ENCODE results near the gene TUBGCP3.

Gene TUBGCP3

GRCh38 chr13:112626124-112626523 is 38.2 kb upstream of the TUBGCP3 start:
- H3K9ac ChIP-seq (ENCODE audit: low read depth, low read length) = no peak overlapping the region
- no peaks in the 10 kb centered on the region for H3K27me3 ChIP-seq (ENCODE audit: insufficient read depth, low read length)
- no peak overlapping the region for H3K4me3 ChIP-seq (ENCODE audit: low read length)
- H3K27ac ChIP-seq (ENCODE audit: low read depth, low read length) = no peak overlapping the region
- H3K36me3 ChIP-seq (ENCODE audit: insufficient read depth, low read length) = no peaks in the 10 kb centered on the region
- 81% methylated on average over 8 of the region's 8 CpGs for WGBS
- no peaks in the 10 kb centered on the region for H3K4me1 ChIP-seq (ENCODE audit: insufficient read depth, low read length)
- H3K9me3 ChIP-seq (ENCODE audit: insufficient read depth, low read depth, low read length) = no peaks in the 10 kb centered on the region

DNA sequence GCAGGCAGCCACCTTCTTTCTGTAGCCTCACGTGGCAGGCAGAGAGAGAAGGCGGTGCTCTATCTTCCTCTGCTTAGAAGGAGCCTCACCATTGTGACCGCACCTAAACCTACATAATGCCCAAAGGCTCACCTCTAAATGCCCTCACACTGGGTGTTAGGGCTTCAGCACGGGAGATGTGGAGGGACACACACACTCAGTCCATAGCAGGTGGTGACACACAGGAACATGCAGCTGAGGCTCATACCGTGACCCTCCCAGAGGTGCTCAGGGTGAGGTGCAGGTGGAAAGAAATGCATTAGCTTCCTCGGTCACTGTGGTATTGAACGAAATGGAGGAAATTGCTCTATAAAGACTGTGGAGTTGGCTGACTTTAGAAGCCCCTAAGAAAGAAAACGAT is 37.7 kb upstream of the TUBGCP3 start:
- Histone ChIP-seq H3K4me3 (ENCODE audit: low read length) (no peak overlapping the region), H3K9ac (ENCODE audit: low read depth, low read length) (no peak overlapping the region), H3K4me1 (ENCODE audit: insufficient read depth, low read length) (no peaks in the 10 kb centered on the region), H3K27ac (ENCODE audit: low read depth, low read length) (no peak overlapping the region), H3K36me3 (ENCODE audit: insufficient read depth, low read length) (no peaks in the 10 kb centered on the region), H3K9me3 (ENCODE audit: insufficient read depth, low read depth, low read length) (no peaks in the 10 kb centered on the region), H3K27me3 (ENCODE audit: insufficient read depth, low read length) (no peaks in the 10 kb centered on the region)
- 78% methylated on average over 8 of the region's 8 CpGs for WGBS

DNA sequence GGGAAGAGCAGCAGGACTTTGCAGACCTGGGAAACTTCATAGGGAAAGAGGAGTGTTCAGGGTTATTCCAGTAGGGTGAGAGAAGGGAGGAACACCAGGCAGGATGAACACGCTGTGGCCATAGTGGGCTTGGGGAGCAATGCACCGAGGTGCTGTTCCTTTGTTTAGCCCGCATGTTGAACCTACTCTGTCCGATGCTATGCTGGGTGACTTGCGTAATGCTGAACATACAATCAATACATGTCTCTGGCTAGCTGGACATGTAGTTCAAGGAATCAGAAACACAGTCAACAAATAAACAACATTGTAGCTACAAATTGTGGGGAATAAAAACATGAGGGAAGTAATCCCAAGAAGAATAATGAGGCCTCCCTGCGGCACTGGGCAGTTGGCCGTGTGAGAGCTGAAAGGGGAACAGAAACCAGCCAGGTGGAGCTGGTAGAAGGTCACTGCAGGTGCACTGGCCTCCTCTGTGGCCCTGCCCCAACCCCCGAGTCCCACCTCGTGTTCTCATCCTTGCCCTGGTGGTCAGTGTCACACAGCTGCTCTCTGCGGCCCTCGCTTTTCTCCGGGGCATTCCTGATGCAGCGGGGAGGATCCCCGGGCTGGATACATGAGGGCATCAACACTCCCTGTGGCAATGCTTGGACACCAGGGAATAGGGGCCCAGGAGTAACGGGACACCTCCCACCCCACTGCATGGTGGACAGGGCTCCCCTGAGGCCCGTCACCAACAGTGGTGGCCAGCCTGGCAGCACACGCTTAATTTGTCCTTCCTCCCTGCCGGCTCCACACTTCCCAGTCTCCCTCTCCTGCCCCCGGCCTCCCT is 36.9 kb upstream of the TUBGCP3 start:
- Histone ChIP-seq H3K27ac (ENCODE audit: low read depth, low read length) (no peak overlapping the region), H3K9ac (ENCODE audit: low read depth, low read length) (no peak overlapping the region), H3K4me3 (ENCODE audit: low read length) (no peak overlapping the region), H3K27me3 (ENCODE audit: insufficient read depth, low read length) (no peaks in the 10 kb centered on the region), H3K9me3 (ENCODE audit: insufficient read depth, low read depth, low read length) (no peaks in the 10 kb centered on the region), H3K4me1 (ENCODE audit: insufficient read depth, low read length) (no peaks in the 10 kb centered on the region), H3K36me3 (ENCODE audit: insufficient read depth, low read length) (no peaks in the 10 kb centered on the region)
- WGBS = 91% methylated on average over 19 of the region's 19 CpGs

DNA sequence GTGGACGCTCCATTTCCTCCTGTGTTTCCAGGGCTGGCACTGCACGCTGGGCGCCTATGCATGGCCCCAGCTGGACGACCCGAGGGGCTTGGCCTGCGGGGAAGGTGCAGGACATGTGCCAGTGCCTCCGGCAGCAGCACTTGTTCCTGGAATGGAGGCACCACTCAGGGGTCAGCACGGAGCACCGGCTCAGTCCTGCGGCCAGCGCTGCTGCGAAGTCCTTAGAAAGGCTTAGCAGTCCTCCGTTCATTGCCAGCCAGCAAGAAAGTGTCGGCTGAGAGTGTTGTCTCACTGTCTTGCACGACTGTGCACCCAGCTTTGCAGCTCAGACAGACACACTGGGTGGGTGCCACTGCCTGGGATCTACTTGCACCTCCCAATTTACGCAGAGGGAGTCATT is 36.1 kb upstream of the TUBGCP3 start:
- H3K4me1 ChIP-seq (ENCODE audit: insufficient read depth, low read length) = no peaks in the 10 kb centered on the region
- H3K27ac ChIP-seq (ENCODE audit: low read depth, low read length) = no peak overlapping the region
- WGBS = 90% methylated on average over 16 of the region's 16 CpGs
- no peak overlapping the region for H3K9ac ChIP-seq (ENCODE audit: low read depth, low read length)
- H3K27me3 ChIP-seq (ENCODE audit: insufficient read depth, low read length) = no peaks in the 10 kb centered on the region
- no peaks in the 10 kb centered on the region for H3K9me3 ChIP-seq (ENCODE audit: insufficient read depth, low read depth, low read length)
- no peaks in the 10 kb centered on the region for H3K36me3 ChIP-seq (ENCODE audit: insufficient read depth, low read length)
- no peak overlapping the region for H3K4me3 ChIP-seq (ENCODE audit: low read length)

GRCh38 chr13:112623051-112623711 is 35.2 kb upstream of the TUBGCP3 start:
- Histone ChIP-seq H3K27me3 (ENCODE audit: insufficient read depth, low read length) (no peaks in the 10 kb centered on the region), H3K36me3 (ENCODE audit: insufficient read depth, low read length) (no peaks in the 10 kb centered on the region), H3K4me3 (ENCODE audit: low read length) (no peak overlapping the region), H3K27ac (ENCODE audit: low read depth, low read length) (no peak overlapping the region), H3K9ac (ENCODE audit: low read depth, low read length) (no peak overlapping the region), H3K4me1 (ENCODE audit: insufficient read depth, low read length) (no peaks in the 10 kb centered on the region), H3K9me3 (ENCODE audit: insufficient read depth, low read depth, low read length) (no peaks in the 10 kb centered on the region)
- 89% methylated on average over 17 of the region's 17 CpGs for WGBS

GRCh38 chr13:112622375-112622774 is 34.4 kb upstream of the TUBGCP3 start:
- H3K9me3 ChIP-seq (ENCODE audit: insufficient read depth, low read depth, low read length) = no peaks in the 10 kb centered on the region
- no peak overlapping the region for H3K4me3 ChIP-seq (ENCODE audit: low read length)
- no peaks in the 10 kb centered on the region for H3K36me3 ChIP-seq (ENCODE audit: insufficient read depth, low read length)
- 81% methylated on average over 7 of the region's 7 CpGs for WGBS
- H3K9ac ChIP-seq (ENCODE audit: low read depth, low read length) = no peak overlapping the region
- no peaks in the 10 kb centered on the region for H3K27me3 ChIP-seq (ENCODE audit: insufficient read depth, low read length)
- no peaks in the 10 kb centered on the region for H3K4me1 ChIP-seq (ENCODE audit: insufficient read depth, low read length)
- no peak overlapping the region for H3K27ac ChIP-seq (ENCODE audit: low read depth, low read length)

GRCh38 chr13:112619730-112620631 is 32.0 kb upstream of the TUBGCP3 start:
- H3K36me3 ChIP-seq (ENCODE audit: insufficient read depth, low read length) = no peaks in the 10 kb centered on the region
- H3K4me3 ChIP-seq (ENCODE audit: low read length) = peak overlapping the region; percentile 54
- no peak overlapping the region for H3K9ac ChIP-seq (ENCODE audit: low read depth, low read length)
- H3K27ac ChIP-seq (ENCODE audit: low read depth, low read length) = no peak overlapping the region
- no peaks in the 10 kb centered on the region for H3K9me3 ChIP-seq (ENCODE audit: insufficient read depth, low read depth, low read length)
- no peaks in the 10 kb centered on the region for H3K27me3 ChIP-seq (ENCODE audit: insufficient read depth, low read length)
- 58% methylated on average over 23 of the region's 24 CpGs for WGBS
- H3K4me1 ChIP-seq (ENCODE audit: insufficient read depth, low read length) = no peaks in the 10 kb centered on the region

GRCh38 chr13:112618501-112618900 is 30.5 kb upstream of the TUBGCP3 start:
- H3K27me3 ChIP-seq (ENCODE audit: insufficient read depth, low read length) = no peaks in the 10 kb centered on the region
- no peak overlapping the region for H3K27ac ChIP-seq (ENCODE audit: low read depth, low read length)
- H3K4me1 ChIP-seq (ENCODE audit: insufficient read depth, low read length) = no peaks in the 10 kb centered on the region
- H3K36me3 ChIP-seq (ENCODE audit: insufficient read depth, low read length) = no peaks in the 10 kb centered on the region
- H3K9ac ChIP-seq (ENCODE audit: low read depth, low read length) = no peak overlapping the region
- 92% methylated on average over 12 of the region's 12 CpGs for WGBS
- no peaks in the 10 kb centered on the region for H3K9me3 ChIP-seq (ENCODE audit: insufficient read depth, low read depth, low read length)
- H3K4me3 ChIP-seq (ENCODE audit: low read length) = no peak overlapping the region

DNA sequence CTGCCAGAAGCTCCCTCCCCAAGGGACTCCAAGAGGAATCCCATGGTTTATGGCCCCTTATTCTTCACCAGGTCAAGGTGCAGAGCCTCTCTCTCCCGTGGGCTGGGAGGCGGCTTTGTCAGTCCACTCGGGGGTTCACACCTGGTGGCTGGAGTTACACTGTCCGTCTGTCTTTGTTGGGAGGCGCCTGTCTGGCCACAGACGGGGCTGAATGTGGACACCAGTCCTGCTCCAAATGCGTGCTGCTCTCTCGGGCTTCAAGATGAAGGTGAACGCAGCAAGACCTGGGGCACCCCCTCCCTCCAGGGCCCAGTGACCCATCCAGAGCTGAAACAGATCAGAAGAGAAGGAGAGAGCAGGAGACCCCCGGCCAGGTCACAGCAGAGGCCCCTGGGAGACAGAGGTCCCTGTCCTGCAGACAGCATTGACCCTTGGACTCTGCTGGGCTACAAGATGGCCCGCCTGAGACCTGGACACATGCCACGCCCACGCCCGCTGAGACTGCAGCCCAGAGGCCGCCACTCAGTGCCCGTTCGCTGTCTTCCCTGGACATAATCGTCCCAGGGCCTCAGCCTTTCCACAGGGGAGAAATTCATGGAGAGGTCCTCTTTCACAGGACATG is 29.9 kb upstream of the TUBGCP3 start:
- WGBS = 93% methylated on average over 18 of the region's 18 CpGs
- Histone ChIP-seq H3K9ac (ENCODE audit: low read depth, low read length) (no peak overlapping the region), H3K27ac (ENCODE audit: low read depth, low read length) (no peak overlapping the region), H3K4me3 (ENCODE audit: low read length) (no peak overlapping the region), H3K36me3 (ENCODE audit: insufficient read depth, low read length) (no peaks in the 10 kb centered on the region), H3K9me3 (ENCODE audit: insufficient read depth, low read depth, low read length) (no peaks in the 10 kb centered on the region), H3K4me1 (ENCODE audit: insufficient read depth, low read length) (no peaks in the 10 kb centered on the region), H3K27me3 (ENCODE audit: insufficient read depth, low read length) (no peaks in the 10 kb centered on the region)

DNA sequence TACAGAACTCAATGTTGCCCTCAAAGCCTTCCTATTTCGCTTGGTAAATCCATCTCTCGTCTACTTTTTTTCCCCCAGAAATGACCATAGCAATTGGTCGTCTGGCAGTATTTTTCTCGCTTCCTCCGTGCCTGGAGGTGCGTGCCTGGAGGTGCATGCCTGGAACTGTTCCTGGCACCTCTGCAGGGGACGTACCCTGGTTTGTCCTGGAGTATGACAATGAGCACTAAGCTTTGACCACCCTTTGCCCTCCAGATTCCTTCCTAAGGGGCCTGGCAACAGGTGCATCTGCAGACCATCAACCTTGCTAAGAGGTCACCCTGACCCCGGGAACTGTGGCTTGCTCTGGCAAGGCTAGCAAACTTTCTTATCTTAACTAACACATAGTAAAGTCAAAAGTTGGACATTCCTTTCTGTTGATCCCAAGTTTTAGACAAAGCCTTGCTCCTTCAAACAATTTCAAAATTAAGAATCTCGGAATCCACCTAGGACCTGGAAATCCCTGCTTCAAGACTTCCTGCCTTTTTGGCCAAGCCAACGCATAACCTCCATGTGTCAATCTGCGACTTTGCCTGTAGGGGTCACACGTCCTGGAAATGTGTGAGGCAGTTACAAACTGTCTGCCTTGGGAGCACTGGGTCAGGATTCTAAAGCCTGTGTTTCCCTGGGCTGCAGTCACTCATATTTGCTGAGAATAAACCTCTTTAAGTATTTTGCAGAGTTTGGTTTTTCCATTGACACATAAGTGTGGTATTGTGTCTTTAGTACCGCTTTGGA is 28.8 kb upstream of the TUBGCP3 start:
- H3K4me3 ChIP-seq (ENCODE audit: low read length) = no peak overlapping the region
- no peaks in the 10 kb centered on the region for H3K9me3 ChIP-seq (ENCODE audit: insufficient read depth, low read depth, low read length)
- no peaks in the 10 kb centered on the region for H3K4me1 ChIP-seq (ENCODE audit: insufficient read depth, low read length)
- WGBS = 68% methylated on average over 13 of the region's 13 CpGs
- no peak overlapping the region for H3K27ac ChIP-seq (ENCODE audit: low read depth, low read length)
- H3K36me3 ChIP-seq (ENCODE audit: insufficient read depth, low read length) = no peaks in the 10 kb centered on the region
- no peak overlapping the region for H3K9ac ChIP-seq (ENCODE audit: low read depth, low read length)
- H3K27me3 ChIP-seq (ENCODE audit: insufficient read depth, low read length) = no peaks in the 10 kb centered on the region
